IPS-15b (cell line): ENCODE data around the gene ARMC3.
A peak's percentile ranks its signal among the peaks of the same experiment; 100 is the strongest.

Experiments
- H3K27me3 ChIP-seq: one replicate; pipeline ENCODE4 v1.6.1; 2013; ENCODE audit warnings: low read length; ENCODE audit not compliant: control insufficient read depth, insufficient read depth
- H3K36me3 ChIP-seq: one replicate; pipeline ENCODE4 v1.6.1; 2013; ENCODE audit warnings: low read length; ENCODE audit not compliant: control insufficient read depth, insufficient read depth
- H3K4me1 ChIP-seq: one replicate; pipeline ENCODE4 v1.6.1; 2013; ENCODE audit warnings: mild to moderate bottlenecking, low read length; ENCODE audit not compliant: control insufficient read depth, insufficient read depth
- H3K4me3 ChIP-seq: one replicate; pipeline ENCODE4 v1.5.1; 2013; ENCODE audit warnings: low read depth, low read length
- H3K9ac ChIP-seq: one replicate; pipeline ENCODE4 v1.6.1; 2013; ENCODE audit warnings: low read depth, mild to moderate bottlenecking, low read length
- H3K9me3 ChIP-seq: one replicate; pipeline ENCODE4 v1.6.1; 2013; ENCODE audit warnings: mild to moderate bottlenecking, low read length; ENCODE audit not compliant: control insufficient read depth, insufficient read depth

The ARMC3 gene

GRCh38 chr10:22999942-23000341 is 72.1 kb downstream of the ARMC3 start:
- Histone ChIP-seq H3K9ac (no peak overlapping the region), H3K9me3 (no peaks in the 10 kb centered on the region), H3K36me3 (no peaks in the 10 kb centered on the region), H3K4me1 (peaks cover 3% of the 10 kb centered on the region), H3K27me3 (no peaks in the 10 kb centered on the region), H3K4me3 (no peak overlapping the region)

GRCh38 chr10:23001901-23002516 is 74.2 kb downstream of the ARMC3 start:
- Histone ChIP-seq H3K9ac (no peak overlapping the region), H3K9me3 (no peaks in the 10 kb centered on the region), H3K4me1 (peaks cover 3% of the 10 kb centered on the region), H3K4me3 (peak overlapping the region; percentile 12), H3K27me3 (no peaks in the 10 kb centered on the region), H3K36me3 (no peaks in the 10 kb centered on the region)

- peaks cover 3% of the 10 kb centered on the region for H3K27me3 ChIP-seq
- H3K4me3 ChIP-seq: no peak overlapping the region
- no peaks in the 10 kb centered on the region for H3K36me3 ChIP-seq
- H3K9me3 ChIP-seq: no peaks in the 10 kb centered on the region
- no peak overlapping the region for H3K9ac ChIP-seq
- H3K4me1 ChIP-seq: peaks cover 3% of the 10 kb centered on the region
Measured at GRCh38 chr10:23005150-23005549, 77.3 kb downstream of the ARMC3 start.

- no peak overlapping the region for H3K9ac ChIP-seq
- H3K36me3 ChIP-seq: no peaks in the 10 kb centered on the region
- H3K27me3 ChIP-seq: peaks cover 3% of the 10 kb centered on the region
- no peaks in the 10 kb centered on the region for H3K4me1 ChIP-seq
- H3K4me3 ChIP-seq: no peak overlapping the region
- H3K9me3 ChIP-seq: no peaks in the 10 kb centered on the region
Measured at GRCh38 chr10:23013581-23014335, 85.9 kb downstream of the ARMC3 start.

GRCh38 chr10:23015021-23015707 is 87.3 kb downstream of the ARMC3 start:
- no peak overlapping the region for H3K4me3 ChIP-seq
- H3K36me3 ChIP-seq: no peaks in the 10 kb centered on the region
- no peak overlapping the region for H3K9ac ChIP-seq
- H3K9me3 ChIP-seq: no peaks in the 10 kb centered on the region
- no peaks in the 10 kb centered on the region for H3K4me1 ChIP-seq
- peaks cover under 1% of the 10 kb centered on the region for H3K27me3 ChIP-seq

GRCh38 chr10:23016636-23017035 is 88.8 kb downstream of the ARMC3 start:
- Histone ChIP-seq H3K4me1 (no peaks in the 10 kb centered on the region), H3K4me3 (no peak overlapping the region), H3K9me3 (no peaks in the 10 kb centered on the region), H3K9ac (no peak overlapping the region), H3K27me3 (no peaks in the 10 kb centered on the region), H3K36me3 (no peaks in the 10 kb centered on the region)

- no peak overlapping the region for H3K9ac ChIP-seq
- no peaks in the 10 kb centered on the region for H3K27me3 ChIP-seq
- no peaks in the 10 kb centered on the region for H3K4me1 ChIP-seq
- no peaks in the 10 kb centered on the region for H3K36me3 ChIP-seq
- no peaks in the 10 kb centered on the region for H3K9me3 ChIP-seq
- H3K4me3 ChIP-seq: no peak overlapping the region
Measured at GRCh38 chr10:23019633-23020032, 91.8 kb downstream of the ARMC3 start.

- Histone ChIP-seq H3K4me3 (no peak overlapping the region), H3K4me1 (no peaks in the 10 kb centered on the region), H3K27me3 (no peaks in the 10 kb centered on the region), H3K9ac (no peak overlapping the region), H3K9me3 (no peaks in the 10 kb centered on the region), H3K36me3 (no peaks in the 10 kb centered on the region)
Measured at GRCh38 chr10:23021430-23021829, 93.6 kb downstream of the ARMC3 start.

GRCh38 chr10:23024002-23024401 is 96.1 kb downstream of the ARMC3 start:
- H3K36me3 ChIP-seq: no peaks in the 10 kb centered on the region
- no peaks in the 10 kb centered on the region for H3K4me1 ChIP-seq
- H3K27me3 ChIP-seq: no peaks in the 10 kb centered on the region

GRCh38 chr10:23031318-23031717 is 103.5 kb downstream of the ARMC3 start:
- H3K9me3 ChIP-seq: no peaks in the 10 kb centered on the region
- H3K4me3 ChIP-seq: no peak overlapping the region
- H3K9ac ChIP-seq: no peak overlapping the region
- no peaks in the 10 kb centered on the region for H3K36me3 ChIP-seq
- H3K4me1 ChIP-seq: no peaks in the 10 kb centered on the region
- H3K27me3 ChIP-seq: no peaks in the 10 kb centered on the region

More at GRCh38 chr10:23024002-23024401, 96.1 kb downstream of the ARMC3 start:
- Histone ChIP-seq H3K9me3 (no peaks in the 10 kb centered on the region), H3K4me3 (no peak overlapping the region), H3K9ac (no peak overlapping the region)

GRCh38 chr10:23034790-23035189 is 106.9 kb downstream of the ARMC3 start:
- no peaks in the 10 kb centered on the region for H3K4me1 ChIP-seq
- H3K27me3 ChIP-seq: no peaks in the 10 kb centered on the region
- H3K9me3 ChIP-seq: no peaks in the 10 kb centered on the region
- no peak overlapping the region for H3K4me3 ChIP-seq
- H3K9ac ChIP-seq: no peak overlapping the region
- no peaks in the 10 kb centered on the region for H3K36me3 ChIP-seq

GRCh38 chr10:23035569-23035968 is 107.7 kb downstream of the ARMC3 start:
- no peaks in the 10 kb centered on the region for H3K27me3 ChIP-seq
- no peaks in the 10 kb centered on the region for H3K4me1 ChIP-seq
- H3K9ac ChIP-seq: no peak overlapping the region
- H3K36me3 ChIP-seq: no peaks in the 10 kb centered on the region
- no peaks in the 10 kb centered on the region for H3K9me3 ChIP-seq
- H3K4me3 ChIP-seq: no peak overlapping the region
